ENCODE measurements around the gene HLTF.

Gene HLTF

DNA sequence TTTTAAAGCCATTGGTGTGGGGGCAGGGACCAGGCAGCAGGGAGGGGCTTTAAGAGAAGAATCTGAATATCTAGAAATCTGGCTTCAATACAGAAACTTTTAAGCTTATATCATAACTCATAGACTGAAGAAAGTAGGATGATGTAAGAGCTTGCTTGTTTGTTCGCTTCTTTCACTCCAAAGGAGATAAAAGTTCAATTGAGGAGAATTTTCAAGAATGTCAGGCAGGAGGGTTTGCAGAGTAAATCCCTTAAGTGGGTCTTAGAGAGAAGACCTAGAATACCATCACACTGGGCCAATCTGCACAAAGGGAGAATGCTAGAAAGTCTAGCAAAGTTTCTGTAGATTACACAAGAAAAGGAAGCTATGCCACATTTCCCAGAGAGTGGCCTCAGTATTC lies 4.1 kb upstream of the HLTF start:
- Histone ChIP-seq H3K27me3 (replicated peaks in 2 of 5; ENCODE audit: control insufficient read depth in 4 of 5, insufficient read depth in 5 of 5, low read length in 4 of 5) (no peaks in the 10 kb centered on the region), H3K9me3 (ENCODE audit: control extremely low read depth in 1 of 5, control insufficient read depth in 4 of 5, insufficient read depth in 2 of 5, low read depth in 1 of 5, low read length in 4 of 5) (no peaks in the 10 kb centered on the region), H3K4me3 (ENCODE audit: control insufficient read depth in 1 of 7, extremely low read depth in 1 of 7, insufficient read depth in 4 of 7, low read depth in 2 of 7, low read length in 6 of 7) (no peak overlapping the region), H3K36me3 (ENCODE audit: control insufficient read depth in 4 of 4, insufficient read depth in 4 of 4, low read length in 3 of 4) (no peaks in the 10 kb centered on the region), H3K4me1 (ENCODE audit: control extremely low read depth in 1 of 4, control insufficient read depth in 4 of 4, insufficient read depth in 4 of 4, low read length in 3 of 4) (peaks cover 0 to 4% (median 1%) of the 10 kb centered on the region in 4 experiments), H3K27ac (ENCODE audit: insufficient read depth in 1 of 2, low read depth in 1 of 2, low read length in 2 of 2, poor library complexity in 1 of 2, severe bottlenecking in 2 of 2) (no peak overlapping the region)
- no peak for DNase-seq
- no CpG with 5 or more reads among the region's 1 CpG for WGBS (ENCODE audit: insufficient coverage)
- CTCF ChIA-PET, result interaction anchor here (1.9 kb wide), 1 partner anchor 30 kb away, joined by 4 read pairs; no protein-coding TSS in a partner anchor
- POLR2A ChIA-PET, result no interaction called here

DNA sequence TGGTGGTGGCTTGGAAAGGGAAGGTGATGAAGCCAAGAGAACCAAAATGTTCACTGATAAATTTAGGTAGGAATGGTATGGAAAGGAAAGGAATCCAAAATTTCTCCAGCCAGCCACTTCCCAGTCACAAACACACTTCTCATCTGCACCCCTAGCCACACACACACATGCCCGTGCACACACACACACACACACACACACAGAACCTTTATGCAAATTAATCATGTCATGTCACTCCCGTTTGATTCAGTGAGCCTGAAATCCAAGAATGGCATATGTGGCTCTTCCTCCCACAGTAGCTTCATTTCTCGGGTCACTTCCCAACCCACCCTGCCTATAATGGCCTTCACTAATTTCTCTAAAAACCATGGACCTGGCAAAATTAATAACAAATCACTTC lies 3.1 kb upstream of the HLTF start:
- DNase-seq, result no peak
- POLR2A ChIA-PET, result no interaction called here
- H3K27ac ChIP-seq (ENCODE audit: insufficient read depth in 1 of 2, low read depth in 1 of 2, low read length in 2 of 2, poor library complexity in 1 of 2, severe bottlenecking in 2 of 2), result no peak overlapping the region
- no peaks in the 10 kb centered on the region for H3K27me3 ChIP-seq (replicated peaks in 2 of 5; ENCODE audit: control insufficient read depth in 4 of 5, insufficient read depth in 5 of 5, low read length in 4 of 5)
- CTCF ChIA-PET, result no interaction called here
- WGBS (ENCODE audit: insufficient coverage), result 80% methylated on average over 1 of the region's 3 CpGs
- H3K9me3 ChIP-seq (ENCODE audit: control extremely low read depth in 1 of 5, control insufficient read depth in 4 of 5, insufficient read depth in 2 of 5, low read depth in 1 of 5, low read length in 4 of 5), result no peaks in the 10 kb centered on the region
- peaks cover 0 to under 1% (median under 1%) of the 10 kb centered on the region in 4 experiments for H3K36me3 ChIP-seq (ENCODE audit: control insufficient read depth in 4 of 4, insufficient read depth in 4 of 4, low read length in 3 of 4)
- peaks cover 0 to 13% (median 8%) of the 10 kb centered on the region in 4 experiments for H3K4me1 ChIP-seq (ENCODE audit: control extremely low read depth in 1 of 4, control insufficient read depth in 4 of 4, insufficient read depth in 4 of 4, low read length in 3 of 4)
- no peak overlapping the region for H3K4me3 ChIP-seq (ENCODE audit: control insufficient read depth in 1 of 7, extremely low read depth in 1 of 7, insufficient read depth in 4 of 7, low read depth in 2 of 7, low read length in 6 of 7)

DNA sequence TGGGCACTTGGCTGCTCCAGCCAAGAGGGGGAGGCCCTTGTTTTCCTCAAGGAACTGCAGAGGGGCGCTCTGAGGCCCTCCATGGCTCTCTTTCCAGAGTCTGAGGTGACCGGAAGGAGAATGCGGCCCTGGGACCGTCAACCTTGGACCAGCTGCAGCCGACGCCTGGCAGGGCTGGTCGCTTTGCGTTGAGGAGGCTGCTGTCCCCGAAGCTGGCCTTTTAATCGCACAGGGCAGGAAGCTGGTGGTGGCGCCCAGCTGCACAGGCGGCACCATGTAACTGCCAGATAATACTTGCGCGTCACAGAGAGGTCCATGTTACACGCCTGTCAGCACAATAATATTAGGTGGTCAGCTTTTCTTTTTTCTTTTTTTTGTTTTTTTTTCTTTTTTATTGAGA lies 875 bp upstream of the HLTF start:
- ChIA-PET CTCF (interaction anchor here (1.6 to 2.1 kb wide), 2 partner anchors 32 to 189 kb away, joined by 3 to 6 read pairs; no protein-coding TSS in a partner anchor), POLR2A (no interaction called here)
- H3K27me3 ChIP-seq (replicated peaks in 2 of 5; ENCODE audit: control insufficient read depth in 4 of 5, insufficient read depth in 5 of 5, low read length in 4 of 5), result no peaks in the 10 kb centered on the region
- no peak for DNase-seq
- H3K27ac ChIP-seq (ENCODE audit: insufficient read depth in 1 of 2, low read depth in 1 of 2, low read length in 2 of 2, poor library complexity in 1 of 2, severe bottlenecking in 2 of 2), result no peak overlapping the region
- no peak overlapping the region for H3K4me3 ChIP-seq (ENCODE audit: control insufficient read depth in 1 of 7, extremely low read depth in 1 of 7, insufficient read depth in 4 of 7, low read depth in 2 of 7, low read length in 6 of 7)
- WGBS (ENCODE audit: insufficient coverage), result 99% methylated on average over 14 of the region's 15 CpGs
- H3K36me3 ChIP-seq (ENCODE audit: control insufficient read depth in 4 of 4, insufficient read depth in 4 of 4, low read length in 3 of 4), result peaks cover 2 to 5% (median 4%) of the 10 kb centered on the region in 4 experiments
- peaks cover 0 to 15% (median 8%) of the 10 kb centered on the region in 4 experiments for H3K4me1 ChIP-seq (ENCODE audit: control extremely low read depth in 1 of 4, control insufficient read depth in 4 of 4, insufficient read depth in 4 of 4, low read length in 3 of 4)
- no peaks in the 10 kb centered on the region for H3K9me3 ChIP-seq (ENCODE audit: control extremely low read depth in 1 of 5, control insufficient read depth in 4 of 5, insufficient read depth in 2 of 5, low read depth in 1 of 5, low read length in 4 of 5)

DNA sequence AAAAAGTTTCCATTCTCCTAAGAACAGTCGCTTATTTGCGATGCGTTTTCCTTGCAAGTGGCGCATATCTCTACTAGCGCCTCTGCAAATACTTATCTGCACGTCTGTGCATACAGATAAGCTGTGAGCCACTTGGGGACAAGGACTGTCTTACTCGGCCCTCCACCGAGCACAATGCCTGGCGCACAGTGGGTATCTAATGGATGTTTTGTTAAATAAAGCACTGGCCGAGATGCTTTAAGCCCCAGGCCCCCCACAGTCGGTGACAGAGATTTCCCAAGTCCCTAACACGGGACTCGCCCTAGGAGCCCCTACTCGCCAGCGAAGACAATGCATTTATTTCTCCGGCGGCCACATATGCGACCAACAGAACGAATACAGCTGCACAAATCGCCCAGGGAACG lies 503 bp downstream of the HLTF start:
- ChIA-PET CTCF (interaction anchor here (1.3 kb wide), 1 partner anchor 8 kb away, joined by 3 read pairs; no protein-coding TSS in a partner anchor), POLR2A (no interaction called here)
- Histone ChIP-seq H3K27ac (ENCODE audit: insufficient read depth in 1 of 2, low read depth in 1 of 2, low read length in 2 of 2, poor library complexity in 1 of 2, severe bottlenecking in 2 of 2) (peak overlapping the region; percentile 74 to 81), H3K4me1 (ENCODE audit: control extremely low read depth in 1 of 4, control insufficient read depth in 4 of 4, insufficient read depth in 4 of 4, low read length in 3 of 4) (peaks cover 0 to 15% (median 8%) of the 10 kb centered on the region in 4 experiments), H3K36me3 (ENCODE audit: control insufficient read depth in 4 of 4, insufficient read depth in 4 of 4, low read length in 3 of 4) (peaks cover 5 to 8% (median 6%) of the 10 kb centered on the region in 4 experiments), H3K4me3 (ENCODE audit: control insufficient read depth in 1 of 7, extremely low read depth in 1 of 7, insufficient read depth in 4 of 7, low read depth in 2 of 7, low read length in 6 of 7) (peak overlapping the region; percentile 79 to 99 (median 96)), H3K27me3 (replicated peaks in 2 of 5; ENCODE audit: control insufficient read depth in 4 of 5, insufficient read depth in 5 of 5, low read length in 4 of 5) (no peaks in the 10 kb centered on the region), H3K9me3 (ENCODE audit: control extremely low read depth in 1 of 5, control insufficient read depth in 4 of 5, insufficient read depth in 2 of 5, low read depth in 1 of 5, low read length in 4 of 5) (no peaks in the 10 kb centered on the region)
- DNase-seq, result peak; percentile 56 to 88 (median 73)
- WGBS (ENCODE audit: insufficient coverage), result 0% methylated on average over 16 of the region's 21 CpGs

DNA sequence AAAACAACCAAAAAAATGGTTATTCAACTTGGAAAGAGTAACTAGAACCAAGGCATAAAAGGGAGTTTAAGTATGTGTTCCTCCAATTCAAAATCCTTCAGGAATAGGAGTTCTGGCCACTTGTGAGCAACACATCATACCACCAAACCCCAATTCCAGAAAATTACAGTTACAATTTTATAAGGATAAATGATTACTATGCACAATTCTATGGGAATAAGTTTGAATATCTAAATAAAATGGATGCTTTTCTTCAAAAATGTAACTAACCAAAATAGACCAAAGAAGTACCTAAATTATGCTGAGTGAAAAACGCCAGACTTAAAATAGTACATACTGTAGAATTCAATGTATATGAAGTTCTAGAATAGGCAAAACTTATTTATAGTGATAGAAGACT lies 4.6 kb downstream of the HLTF start:
- Histone ChIP-seq H3K9me3 (ENCODE audit: control extremely low read depth in 1 of 5, control insufficient read depth in 4 of 5, insufficient read depth in 2 of 5, low read depth in 1 of 5, low read length in 4 of 5) (no peaks in the 10 kb centered on the region), H3K4me3 (ENCODE audit: control insufficient read depth in 1 of 7, extremely low read depth in 1 of 7, insufficient read depth in 4 of 7, low read depth in 2 of 7, low read length in 6 of 7) (no peak overlapping the region), H3K4me1 (ENCODE audit: control extremely low read depth in 1 of 4, control insufficient read depth in 4 of 4, insufficient read depth in 4 of 4, low read length in 3 of 4) (peaks cover 0 to 15% (median 8%) of the 10 kb centered on the region in 4 experiments), H3K27me3 (replicated peaks in 2 of 5; ENCODE audit: control insufficient read depth in 4 of 5, insufficient read depth in 5 of 5, low read length in 4 of 5) (no peaks in the 10 kb centered on the region), H3K36me3 (ENCODE audit: control insufficient read depth in 4 of 4, insufficient read depth in 4 of 4, low read length in 3 of 4) (peaks cover 6 to 15% (median 10%) of the 10 kb centered on the region in 4 experiments), H3K27ac (ENCODE audit: insufficient read depth in 1 of 2, low read depth in 1 of 2, low read length in 2 of 2, poor library complexity in 1 of 2, severe bottlenecking in 2 of 2) (no peak overlapping the region)
- ChIA-PET CTCF (no interaction called here), POLR2A (no interaction called here)
- DNase-seq, result no peak
- WGBS (ENCODE audit: insufficient coverage), result no CpG with 5 or more reads among the region's 1 CpG

DNA sequence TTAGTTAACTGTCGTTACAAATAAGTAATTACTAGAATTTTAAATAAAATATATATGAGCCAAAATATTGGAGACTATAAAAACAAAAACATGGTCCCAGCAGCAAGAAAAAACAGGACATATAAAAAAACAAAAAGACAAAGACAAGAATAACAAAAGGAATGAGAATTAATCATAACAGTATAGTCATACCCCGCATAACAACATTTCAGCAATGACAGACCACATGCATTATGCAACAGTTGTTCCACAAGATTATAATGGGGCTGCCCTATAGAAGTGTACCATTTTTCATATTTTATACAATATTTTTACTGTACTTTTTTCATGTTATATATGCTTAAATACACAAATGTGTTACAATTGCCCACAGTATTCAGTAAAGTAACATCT lies 5.6 kb downstream of the HLTF start:
- WGBS (ENCODE audit: insufficient coverage), result no CpG with 5 or more reads among the region's 2 CpGs
- DNase-seq, result peak in 2 of 3 donors; percentile 30 to 57
- peaks cover 0 to 14% (median 7%) of the 10 kb centered on the region in 4 experiments for H3K4me1 ChIP-seq (ENCODE audit: control extremely low read depth in 1 of 4, control insufficient read depth in 4 of 4, insufficient read depth in 4 of 4, low read length in 3 of 4)
- ChIA-PET CTCF (interaction anchor here (0.8 kb wide), 1 partner anchor 40 kb away, joined by 3 read pairs; no protein-coding TSS in a partner anchor), POLR2A (no interaction called here)
- no peak overlapping the region for H3K4me3 ChIP-seq (ENCODE audit: control insufficient read depth in 1 of 7, extremely low read depth in 1 of 7, insufficient read depth in 4 of 7, low read depth in 2 of 7, low read length in 6 of 7)
- H3K27ac ChIP-seq (ENCODE audit: insufficient read depth in 1 of 2, low read depth in 1 of 2, low read length in 2 of 2, poor library complexity in 1 of 2, severe bottlenecking in 2 of 2), result no peak overlapping the region
- H3K27me3 ChIP-seq (replicated peaks in 2 of 5; ENCODE audit: control insufficient read depth in 4 of 5, insufficient read depth in 5 of 5, low read length in 4 of 5), result no peaks in the 10 kb centered on the region
- H3K36me3 ChIP-seq (ENCODE audit: control insufficient read depth in 4 of 4, insufficient read depth in 4 of 4, low read length in 3 of 4), result peaks cover 9 to 16% (median 11%) of the 10 kb centered on the region in 4 experiments
- H3K9me3 ChIP-seq (ENCODE audit: control extremely low read depth in 1 of 5, control insufficient read depth in 4 of 5, insufficient read depth in 2 of 5, low read depth in 1 of 5, low read length in 4 of 5), result no peaks in the 10 kb centered on the region

DNA sequence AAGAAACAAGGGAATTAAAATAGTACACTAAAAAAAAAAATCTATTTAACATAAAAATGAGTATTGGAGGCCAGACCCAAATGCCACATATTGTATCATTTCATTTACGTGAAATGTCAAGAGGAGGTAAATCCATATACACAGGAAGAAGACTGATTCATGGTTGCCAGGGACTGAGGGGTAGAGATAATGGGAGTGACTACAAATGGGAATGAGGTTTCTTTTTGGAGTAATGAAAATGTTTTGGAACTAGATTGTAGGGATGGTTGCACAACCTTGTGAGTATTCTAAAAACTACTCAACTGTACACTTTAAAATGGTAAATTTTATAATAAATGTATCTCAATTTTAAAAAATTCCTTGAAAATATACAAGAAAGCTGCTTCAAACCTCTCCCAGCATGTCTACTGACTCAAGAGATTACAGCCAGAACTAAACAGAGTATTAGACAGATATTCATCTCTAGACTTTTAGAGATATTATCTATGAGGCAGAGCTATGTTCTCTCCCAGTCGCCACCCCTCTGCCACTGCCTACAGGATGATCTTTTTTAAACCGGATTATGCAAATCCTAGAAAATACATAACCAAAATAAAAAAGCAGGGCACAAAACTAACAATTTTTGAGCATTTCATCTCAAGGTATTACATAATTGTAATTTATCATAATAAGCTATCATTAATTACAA lies 6.2 kb downstream of the HLTF start:
- no peaks in the 10 kb centered on the region for H3K27me3 ChIP-seq (replicated peaks in 2 of 5; ENCODE audit: control insufficient read depth in 4 of 5, insufficient read depth in 5 of 5, low read length in 4 of 5)
- H3K4me1 ChIP-seq (ENCODE audit: control extremely low read depth in 1 of 4, control insufficient read depth in 4 of 4, insufficient read depth in 4 of 4, low read length in 3 of 4), result peaks cover 0 to 9% (median 4%) of the 10 kb centered on the region in 4 experiments
- no peak overlapping the region for H3K4me3 ChIP-seq (ENCODE audit: control insufficient read depth in 1 of 7, extremely low read depth in 1 of 7, insufficient read depth in 4 of 7, low read depth in 2 of 7, low read length in 6 of 7)
- ChIA-PET CTCF (interaction anchor here (0.8 to 1.2 kb wide), 2 partner anchors 32 to 40 kb away, joined by 3 read pairs; no protein-coding TSS in a partner anchor), POLR2A (no interaction called here)
- H3K27ac ChIP-seq (ENCODE audit: insufficient read depth in 1 of 2, low read depth in 1 of 2, low read length in 2 of 2, poor library complexity in 1 of 2, severe bottlenecking in 2 of 2), result no peak overlapping the region
- peaks cover 10 to 22% (median 14%) of the 10 kb centered on the region in 4 experiments for H3K36me3 ChIP-seq (ENCODE audit: control insufficient read depth in 4 of 4, insufficient read depth in 4 of 4, low read length in 3 of 4)
- H3K9me3 ChIP-seq (ENCODE audit: control extremely low read depth in 1 of 5, control insufficient read depth in 4 of 5, insufficient read depth in 2 of 5, low read depth in 1 of 5, low read length in 4 of 5), result no peaks in the 10 kb centered on the region
- WGBS (ENCODE audit: insufficient coverage), result 100% methylated on average over 1 of the region's 3 CpGs
- no peak for DNase-seq
